Loucy (cell line): ENCODE data around the gene GALNT10.

ENCODE experiments used
- CTCF ChIP-seq: fragments of 200-600 bp; sonication (generic); conservative IDR thresholded peaks from 2 replicates; pipeline ENCODE4 v1.5.1; 2014; ENCODE audit warnings: mild to moderate bottlenecking, antibody characterized with exemption, low read length
- EZH2phosphoT487 ChIP-seq: fragments of 200-600 bp; IDR thresholded peaks from 2 replicates; pipeline ENCODE4 v1.6.1; 2018; ENCODE audit warnings: antibody characterized with exemption, mild to moderate bottlenecking, moderate library complexity, borderline replicate concordance

DNA sequence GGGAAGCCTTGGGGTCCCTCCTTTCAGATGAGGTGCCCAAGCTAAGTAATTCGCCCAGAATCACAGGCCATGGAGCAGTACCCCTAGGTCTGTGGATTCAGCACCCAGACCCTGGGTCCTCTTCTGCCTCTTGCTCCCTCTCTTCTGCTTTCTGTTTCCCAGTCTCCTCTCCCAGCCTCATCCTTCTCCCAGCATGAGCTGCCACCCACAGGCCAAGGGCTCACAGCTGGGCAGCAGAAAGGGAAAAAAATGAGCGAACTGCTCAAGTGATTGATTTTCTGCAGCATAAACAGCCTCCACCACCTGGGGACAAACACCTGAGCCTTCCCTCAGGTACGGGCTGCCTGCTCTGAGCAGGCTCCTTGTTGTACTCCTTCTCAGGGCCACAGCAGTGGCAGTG is 141.4 kb downstream of the GALNT10 start:
- TF ChIP-seq CTCF (no peak), EZH2phosphoT487 (no peak)
